Measurements from ENCODE around the gene KCNJ18.
"Not testable (repeated sequence)": the region's sequence is repeated elsewhere in the genome, so short reads cannot be mapped to it uniquely, and the experiment has no call there.

DNA sequence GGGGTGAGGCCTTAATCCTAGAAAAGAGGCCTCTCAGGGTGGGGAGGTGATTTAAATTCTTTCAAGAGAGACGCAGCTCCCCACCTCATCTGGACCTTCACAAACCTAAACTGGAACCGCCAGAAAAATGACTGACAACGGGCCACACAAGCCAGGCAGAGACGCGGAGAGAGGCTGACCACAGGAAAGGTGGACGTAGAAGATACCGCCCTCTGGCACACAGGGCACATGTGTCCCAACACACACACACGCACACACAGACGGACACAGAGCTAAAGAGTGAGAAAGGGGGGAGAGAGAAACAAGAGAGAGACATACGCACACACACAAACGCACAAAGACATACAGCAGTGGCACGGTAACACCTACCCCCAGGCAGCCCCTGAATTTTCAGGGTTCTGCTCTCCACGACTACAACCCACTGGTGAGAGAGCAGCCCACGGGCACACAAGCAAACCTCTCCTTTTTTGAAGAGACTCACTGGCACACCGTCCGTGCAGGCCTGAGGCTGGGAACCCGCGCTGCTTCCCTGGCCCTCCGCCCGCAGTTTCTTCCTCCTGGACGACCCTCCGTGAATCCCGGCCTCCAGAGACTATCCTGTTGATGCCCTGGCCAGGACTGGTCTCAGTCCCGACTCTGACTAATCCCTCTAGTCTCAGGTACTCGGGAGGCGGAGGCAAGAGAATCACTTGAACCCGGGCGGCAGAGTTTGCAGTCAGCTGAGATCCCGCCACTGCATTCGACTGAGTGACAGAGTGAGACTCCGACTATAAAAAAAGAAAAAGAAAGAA lies 18.7 kb upstream of the KCNJ18 start:
- TF ChIP-seq, protein P1, sequence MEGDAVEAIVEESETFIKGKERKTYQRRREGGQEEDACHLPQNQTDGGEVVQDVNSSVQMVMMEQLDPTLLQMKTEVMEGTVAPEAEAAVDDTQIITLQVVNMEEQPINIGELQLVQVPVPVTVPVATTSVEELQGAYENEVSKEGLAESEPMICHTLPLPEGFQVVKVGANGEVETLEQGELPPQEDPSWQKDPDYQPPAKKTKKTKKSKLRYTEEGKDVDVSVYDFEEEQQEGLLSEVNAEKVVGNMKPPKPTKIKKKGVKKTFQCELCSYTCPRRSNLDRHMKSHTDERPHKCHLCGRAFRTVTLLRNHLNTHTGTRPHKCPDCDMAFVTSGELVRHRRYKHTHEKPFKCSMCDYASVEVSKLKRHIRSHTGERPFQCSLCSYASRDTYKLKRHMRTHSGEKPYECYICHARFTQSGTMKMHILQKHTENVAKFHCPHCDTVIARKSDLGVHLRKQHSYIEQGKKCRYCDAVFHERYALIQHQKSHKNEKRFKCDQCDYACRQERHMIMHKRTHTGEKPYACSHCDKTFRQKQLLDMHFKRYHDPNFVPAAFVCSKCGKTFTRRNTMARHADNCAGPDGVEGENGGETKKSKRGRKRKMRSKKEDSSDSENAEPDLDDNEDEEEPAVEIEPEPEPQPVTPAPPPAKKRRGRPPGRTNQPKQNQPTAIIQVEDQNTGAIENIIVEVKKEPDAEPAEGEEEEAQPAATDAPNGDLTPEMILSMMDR (tag by site-specific recombination; IDR thresholded peaks at IDR 0.05), result not testable (repeated sequence)
- not testable (repeated sequence) for TF ChIP-seq ZFP69B (tag by site-specific recombination; IDR thresholded peaks at IDR 0.05); ZNF76 (tag by site-specific recombination; IDR thresholded peaks at IDR 0.05; ENCODE audit: borderline replicate concordance, low read depth); PRDM1 (tag by site-specific recombination; IDR thresholded peaks at IDR 0.05)

All from HEK293 (cell line).